Measurements from ENCODE around the gene UBAC2. TPM values are rescaled to one million over a fixed set of nuclear protein-coding genes. Genes with fewer than 3 reads are reported as not detected.

Gene UBAC2
- total RNA-seq, 4 donors from 2014 or later: 43.5 to 59.6 (median 52.0) TPM

GRCh38 chr13:99383946-99384345 is 183.3 kb downstream of the UBAC2 start:
- Histone ChIP-seq H3K9me3 (no peaks in the 10 kb centered on the region), H3K27me3 (no peaks in the 10 kb centered on the region), H3K27ac (no peak overlapping the region), H3K4me1 (peaks cover 0 to 11% (median 3%) of the 10 kb centered on the region in 4 donors), H3K36me3 (peaks cover 0 to 56% (median 0%) of the 10 kb centered on the region in 3 donors), H3K4me3 (no peak overlapping the region)
- DNase-seq (ENCODE audit: low spot score in 2 of 2): no peak
- no peak for TF ChIP-seq POLR2A (IDR thresholded peaks at IDR 0.05)
- TF ChIP-seq EP300 (IDR thresholded peaks at IDR 0.05): no peak
- TF ChIP-seq, protein P1, sequence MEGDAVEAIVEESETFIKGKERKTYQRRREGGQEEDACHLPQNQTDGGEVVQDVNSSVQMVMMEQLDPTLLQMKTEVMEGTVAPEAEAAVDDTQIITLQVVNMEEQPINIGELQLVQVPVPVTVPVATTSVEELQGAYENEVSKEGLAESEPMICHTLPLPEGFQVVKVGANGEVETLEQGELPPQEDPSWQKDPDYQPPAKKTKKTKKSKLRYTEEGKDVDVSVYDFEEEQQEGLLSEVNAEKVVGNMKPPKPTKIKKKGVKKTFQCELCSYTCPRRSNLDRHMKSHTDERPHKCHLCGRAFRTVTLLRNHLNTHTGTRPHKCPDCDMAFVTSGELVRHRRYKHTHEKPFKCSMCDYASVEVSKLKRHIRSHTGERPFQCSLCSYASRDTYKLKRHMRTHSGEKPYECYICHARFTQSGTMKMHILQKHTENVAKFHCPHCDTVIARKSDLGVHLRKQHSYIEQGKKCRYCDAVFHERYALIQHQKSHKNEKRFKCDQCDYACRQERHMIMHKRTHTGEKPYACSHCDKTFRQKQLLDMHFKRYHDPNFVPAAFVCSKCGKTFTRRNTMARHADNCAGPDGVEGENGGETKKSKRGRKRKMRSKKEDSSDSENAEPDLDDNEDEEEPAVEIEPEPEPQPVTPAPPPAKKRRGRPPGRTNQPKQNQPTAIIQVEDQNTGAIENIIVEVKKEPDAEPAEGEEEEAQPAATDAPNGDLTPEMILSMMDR (IDR thresholded peaks at IDR 0.05): no peak
- 89 to 98% methylated on average over 5 of the region's 5 CpGs for WGBS, 2 donors

GRCh38 chr13:99384468-99384867 is 183.8 kb downstream of the UBAC2 start:
- Histone ChIP-seq H3K4me1 (peaks cover 0 to 11% (median 3%) of the 10 kb centered on the region in 4 donors), H3K4me3 (no peak overlapping the region), H3K9me3 (no peaks in the 10 kb centered on the region), H3K27me3 (no peaks in the 10 kb centered on the region), H3K36me3 (peaks cover 0 to 59% (median 0%) of the 10 kb centered on the region in 3 donors), H3K27ac (no peak overlapping the region)
- TF ChIP-seq POLR2A (IDR thresholded peaks at IDR 0.05): no peak
- no peak for TF ChIP-seq EP300 (IDR thresholded peaks at IDR 0.05)
- TF ChIP-seq, protein P1 (IDR thresholded peaks at IDR 0.05): no peak
- DNase-seq (ENCODE audit: low spot score in 2 of 2): no peak
- 70 to 86% methylated on average over 13 of the region's 13 CpGs for WGBS, 2 donors

DNA sequence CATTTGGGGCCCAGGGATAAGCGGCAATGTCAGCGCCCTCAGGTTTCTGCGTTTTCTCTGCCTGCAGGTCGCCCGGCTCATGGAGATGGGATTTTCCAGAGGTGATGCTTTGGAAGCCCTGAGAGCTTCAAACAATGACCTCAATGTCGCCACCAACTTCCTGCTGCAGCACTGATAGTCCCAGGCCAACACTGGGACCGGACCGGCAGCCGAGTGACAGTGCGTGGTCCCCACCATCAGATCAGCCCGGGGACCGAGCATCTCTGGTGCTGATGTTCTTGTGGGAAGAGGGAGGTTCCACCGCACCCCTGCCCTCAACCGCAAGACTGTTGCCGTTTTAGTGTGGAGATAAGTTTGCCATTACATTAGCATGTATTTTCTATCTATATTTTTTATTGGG is 184.5 kb downstream of the UBAC2 start:
- Histone ChIP-seq H3K27ac (no peak overlapping the region), H3K4me1 (peaks cover 0 to 11% (median 3%) of the 10 kb centered on the region in 4 donors), H3K9me3 (no peaks in the 10 kb centered on the region), H3K4me3 (no peak overlapping the region), H3K36me3 (peaks cover 0 to 54% (median 0%) of the 10 kb centered on the region in 3 donors), H3K27me3 (no peaks in the 10 kb centered on the region)
- TF ChIP-seq, protein P1 (IDR thresholded peaks at IDR 0.05): no peak
- TF ChIP-seq POLR2A (IDR thresholded peaks at IDR 0.05) (no peak), EP300 (IDR thresholded peaks at IDR 0.05) (no peak)
- no peak for DNase-seq (ENCODE audit: low spot score in 2 of 2)
- 97 to 98% methylated on average over 15 of the region's 15 CpGs for WGBS, 2 donors

DNA sequence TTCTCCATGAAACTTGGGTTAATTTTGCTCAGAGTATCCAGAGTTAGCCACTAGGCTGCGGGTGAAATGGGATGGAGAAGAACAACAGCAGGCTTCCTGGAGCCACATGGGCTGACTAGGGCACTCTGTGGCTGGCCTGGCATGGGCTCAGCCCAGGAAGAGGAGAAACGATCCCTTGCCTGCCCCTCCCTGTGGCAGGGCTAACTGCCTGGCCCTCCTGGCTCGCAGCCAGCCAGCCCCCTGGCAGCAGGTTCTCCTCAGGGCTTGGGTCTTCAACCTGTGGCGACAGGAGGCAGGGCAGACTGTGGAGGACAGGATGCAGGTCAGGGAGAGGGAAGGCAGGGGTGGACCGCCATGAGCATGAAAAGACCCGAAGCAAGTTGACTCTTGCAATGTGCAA is 185.3 kb downstream of the UBAC2 start:
- no peak overlapping the region for H3K4me3 ChIP-seq
- 84 to 85% methylated on average over 6 of the region's 6 CpGs for WGBS, 2 donors
- H3K4me1 ChIP-seq: peaks cover 0 to 11% (median 3%) of the 10 kb centered on the region in 4 donors
- no peak overlapping the region for H3K27ac ChIP-seq
- TF ChIP-seq, protein P1 (IDR thresholded peaks at IDR 0.05): no peak
- TF ChIP-seq POLR2A (IDR thresholded peaks at IDR 0.05): no peak
- TF ChIP-seq EP300 (IDR thresholded peaks at IDR 0.05): no peak
- H3K9me3 ChIP-seq: no peaks in the 10 kb centered on the region
- H3K36me3 ChIP-seq: peaks cover 0 to 50% (median 0%) of the 10 kb centered on the region in 3 donors
- H3K27me3 ChIP-seq: no peaks in the 10 kb centered on the region
- no peak for DNase-seq (ENCODE audit: low spot score in 2 of 2)

DNA sequence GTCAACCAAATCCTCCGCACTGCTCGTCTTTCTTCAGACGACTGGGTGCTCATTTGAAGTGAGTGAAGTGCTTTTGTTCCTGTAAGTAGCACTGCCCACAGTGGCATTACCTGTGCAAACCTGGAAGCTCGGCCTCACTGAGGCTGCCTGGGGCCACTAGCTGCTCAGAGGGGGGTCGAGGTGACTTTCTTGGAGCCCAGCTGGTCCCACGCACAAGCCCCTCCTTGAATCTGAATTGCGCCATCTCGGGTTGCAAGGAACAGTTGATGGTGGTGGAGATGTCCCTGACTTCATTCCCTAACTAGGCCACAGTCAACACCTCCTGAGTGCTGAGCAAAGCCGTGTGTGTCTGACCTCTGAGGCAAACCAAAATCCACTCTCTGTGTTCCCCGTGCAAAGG is 185.8 kb downstream of the UBAC2 start:
- H3K9me3 ChIP-seq: no peaks in the 10 kb centered on the region
- peaks cover 0 to 45% (median 0%) of the 10 kb centered on the region in 3 donors for H3K36me3 ChIP-seq
- TF ChIP-seq, protein P1 (IDR thresholded peaks at IDR 0.05): no peak
- TF ChIP-seq EP300 (IDR thresholded peaks at IDR 0.05) (no peak), POLR2A (IDR thresholded peaks at IDR 0.05) (no peak)
- 74 to 78% methylated on average over 10 of the region's 10 CpGs for WGBS, 2 donors
- H3K4me1 ChIP-seq: peaks cover 0 to 11% (median 3%) of the 10 kb centered on the region in 4 donors
- no peaks in the 10 kb centered on the region for H3K27me3 ChIP-seq
- no peak overlapping the region for H3K4me3 ChIP-seq
- H3K27ac ChIP-seq: no peak overlapping the region
- DNase-seq (ENCODE audit: low spot score in 2 of 2): no peak

Data from tibial nerve (tissue), 4 donors.